RCC 7860 (cell line): ENCODE data around the gene CHST3.

Source experiments
- DNase-seq: peaks from one replicate; pipeline ENCODE4 v3.0.0-alpha.2; 2015; ENCODE audit warnings: low spot score
- FAIRE-seq: peaks from 2 replicates; lab custom pipeline; 2012; peaks lifted over from hg19 to GRCh38; lab: Jason Lieb, UNC

Gene CHST3

GRCh38 chr10:71948496-71949067, 15.6 kb upstream of the CHST3 start:
- FAIRE-seq (no peak), DNase-seq (no peak)

GRCh38 chr10:71950683-71951082, 13.5 kb upstream of the CHST3 start:
- no peak for FAIRE-seq
- no peak for DNase-seq

GRCh38 chr10:71952745-71953144, 11.4 kb upstream of the CHST3 start:
- FAIRE-seq = no peak

GRCh38 chr10:71957546-71958275, 6.5 kb upstream of the CHST3 start:
- FAIRE-seq = no peak

More at GRCh38 chr10:71952745-71953144, 11.4 kb upstream of the CHST3 start:
- DNase-seq = no peak

GRCh38 chr10:71959526-71959925, 4.7 kb upstream of the CHST3 start:
- FAIRE-seq = no peak

More at GRCh38 chr10:71957546-71958275, 6.5 kb upstream of the CHST3 start:
- no peak for DNase-seq

GRCh38 chr10:71961831-71962230, 2.4 kb upstream of the CHST3 start:
- FAIRE-seq (no peak), DNase-seq (no peak)

More at GRCh38 chr10:71959526-71959925, 4.7 kb upstream of the CHST3 start:
- DNase-seq = no peak

- DNase-seq (no peak), FAIRE-seq (no peak)
These were observed 1.3 kb upstream of the CHST3 start for GRCh38 chr10:71962901-71963300.

- FAIRE-seq = no peak
- no peak for DNase-seq
These were observed 671 bp upstream of the CHST3 start for GRCh38 chr10:71963351-71964097.

- DNase-seq (peak; percentile 76), FAIRE-seq (no peak)
These were observed 734 bp downstream of the CHST3 start for GRCh38 chr10:71964743-71965515.

GRCh38 chr10:71965623-71966022, 1.4 kb downstream of the CHST3 start:
- DNase-seq (no peak), FAIRE-seq (no peak)

GRCh38 chr10:71966046-71967004, 2.1 kb downstream of the CHST3 start:
- peak; percentile 69 for FAIRE-seq
- peak; percentile 80 for DNase-seq

- peak; percentile 91 for FAIRE-seq
These were observed 3.8 kb downstream of the CHST3 start for GRCh38 chr10:71967958-71968357.

GRCh38 chr10:71968553-71969474, 4.6 kb downstream of the CHST3 start:
- FAIRE-seq = peak; percentile 87
- DNase-seq = peak; percentile 74

More at GRCh38 chr10:71967958-71968357, 3.8 kb downstream of the CHST3 start:
- DNase-seq = peak; percentile 92

GRCh38 chr10:71969929-71970328, 5.7 kb downstream of the CHST3 start:
- FAIRE-seq (no peak), DNase-seq (no peak)

- FAIRE-seq (no peak), DNase-seq (peak; percentile 38)
These were observed 6.1 kb downstream of the CHST3 start for GRCh38 chr10:71970331-71970730.

GRCh38 chr10:71970869-71971268, 6.7 kb downstream of the CHST3 start:
- FAIRE-seq = peak; percentile 81
- DNase-seq = peak; percentile 72

- no peak for DNase-seq
- FAIRE-seq = no peak
These were observed 7.1 kb downstream of the CHST3 start for GRCh38 chr10:71971311-71971731.

GRCh38 chr10:71971769-71972555, 7.8 kb downstream of the CHST3 start:
- DNase-seq = no peak
- no peak for FAIRE-seq
